Activated effector memory CD4-positive, alpha-beta T cell treated with anti-CD3 and anti-CD28 coated beads, Interleukin-2, amount 50 U/mL, for 16 hours (primary cell): ENCODE measurements around the gene CLDN19.
A peak's percentile ranks its signal among the peaks of the same experiment; 100 is the strongest.

ENCODE experiments used
- DNase-seq: peaks from one replicate; pipeline ENCODE4 v3.0.0-alpha.2; 2020

The CLDN19 gene

GRCh38 chr1:42692911-42693310 lies 47.1 kb downstream of the CLDN19 start:
- DNase-seq = no peak

- no peak for DNase-seq
Measured at GRCh38 chr1:42692461-42692860, 47.6 kb downstream of the CLDN19 start.

- no peak for DNase-seq
Measured at GRCh38 chr1:42691157-42691498, 48.9 kb downstream of the CLDN19 start.

- no peak for DNase-seq
Measured at GRCh38 chr1:42690477-42691156, 49.4 kb downstream of the CLDN19 start.

GRCh38 chr1:42689912-42690311 lies 50.1 kb downstream of the CLDN19 start:
- DNase-seq = no peak

- no peak for DNase-seq
Measured at GRCh38 chr1:42686418-42686817, 53.6 kb downstream of the CLDN19 start.

- peak; percentile 67 for DNase-seq
Measured at GRCh38 chr1:42684139-42684538, 55.9 kb downstream of the CLDN19 start.
